ENCODE data around the gene BAZ2B.

DNA sequence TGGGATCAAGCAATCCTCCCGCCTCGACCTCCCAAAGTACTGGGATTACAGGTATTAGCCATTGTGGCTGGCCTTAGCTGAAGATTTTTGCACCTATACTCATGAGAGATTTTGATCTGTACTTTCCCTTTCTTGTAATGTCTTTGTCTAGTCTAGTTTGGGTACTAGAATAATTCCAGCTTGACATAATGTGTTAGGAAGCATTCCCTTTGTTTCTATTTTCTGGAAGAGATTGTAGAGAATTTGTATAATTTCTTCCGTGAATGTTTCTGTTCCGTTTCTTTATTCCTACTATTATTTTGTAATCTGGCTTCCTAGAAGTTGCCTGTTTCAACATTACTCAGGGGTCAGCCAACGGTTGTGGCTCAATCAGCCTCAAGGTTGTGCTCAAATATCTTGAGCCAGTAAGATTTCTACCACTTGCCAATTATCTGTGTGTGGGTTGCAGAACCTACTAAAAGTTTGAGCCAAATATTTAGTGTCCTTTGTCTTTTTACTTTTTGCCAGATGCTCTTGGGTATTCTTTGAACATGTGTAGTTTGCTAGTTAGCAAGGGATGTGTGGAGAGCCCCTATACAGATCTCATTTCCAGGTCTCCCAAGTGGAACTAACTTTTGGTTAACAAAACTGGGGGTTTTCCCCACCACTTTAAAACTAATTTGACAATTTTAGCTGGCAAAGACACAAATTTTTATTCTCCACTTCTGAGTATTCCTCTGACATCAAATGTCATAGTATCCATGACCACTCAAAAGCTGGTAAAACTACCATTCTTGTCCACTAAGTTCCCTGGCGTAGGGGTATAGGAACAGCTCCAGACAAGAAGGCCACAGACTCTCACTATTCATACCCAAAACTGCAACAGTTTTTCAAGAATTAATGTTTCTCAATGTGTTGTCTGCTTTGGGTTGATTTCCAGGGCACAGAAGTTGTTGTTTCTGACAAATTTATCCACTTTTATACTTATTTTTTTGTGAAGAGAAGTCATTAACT is 42.8 kb upstream of the BAZ2B start:
- TF ChIP-seq BHLHE40 (IDR thresholded peaks at IDR 0.05; ENCODE audit: borderline replicate concordance), result no peak
- no peak for TF ChIP-seq ELF4 (IDR thresholded peaks at IDR 0.05)
- no peak for TF ChIP-seq SUZ12 (IDR thresholded peaks at IDR 0.05)
- TF ChIP-seq, protein P1, sequence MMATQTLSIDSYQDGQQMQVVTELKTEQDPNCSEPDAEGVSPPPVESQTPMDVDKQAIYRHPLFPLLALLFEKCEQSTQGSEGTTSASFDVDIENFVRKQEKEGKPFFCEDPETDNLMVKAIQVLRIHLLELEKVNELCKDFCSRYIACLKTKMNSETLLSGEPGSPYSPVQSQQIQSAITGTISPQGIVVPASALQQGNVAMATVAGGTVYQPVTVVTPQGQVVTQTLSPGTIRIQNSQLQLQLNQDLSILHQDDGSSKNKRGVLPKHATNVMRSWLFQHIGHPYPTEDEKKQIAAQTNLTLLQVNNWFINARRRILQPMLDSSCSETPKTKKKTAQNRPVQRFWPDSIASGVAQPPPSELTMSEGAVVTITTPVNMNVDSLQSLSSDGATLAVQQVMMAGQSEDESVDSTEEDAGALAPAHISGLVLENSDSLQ (IDR thresholded peaks at IDR 0.05), result no peak
- TF ChIP-seq FOXK2 (IDR thresholded peaks at IDR 0.05), result no peak
- TF ChIP-seq FOXA1 (IDR thresholded peaks at IDR 0.05), result no peak
